Measurements from ENCODE around the gene AGRN. TPM values are rescaled to one million over a fixed set of nuclear protein-coding genes. Genes with fewer than 3 reads are reported as not detected.

Gene AGRN
- total RNA-seq, 1 donor from 2014 or later, result 114 TPM

DNA sequence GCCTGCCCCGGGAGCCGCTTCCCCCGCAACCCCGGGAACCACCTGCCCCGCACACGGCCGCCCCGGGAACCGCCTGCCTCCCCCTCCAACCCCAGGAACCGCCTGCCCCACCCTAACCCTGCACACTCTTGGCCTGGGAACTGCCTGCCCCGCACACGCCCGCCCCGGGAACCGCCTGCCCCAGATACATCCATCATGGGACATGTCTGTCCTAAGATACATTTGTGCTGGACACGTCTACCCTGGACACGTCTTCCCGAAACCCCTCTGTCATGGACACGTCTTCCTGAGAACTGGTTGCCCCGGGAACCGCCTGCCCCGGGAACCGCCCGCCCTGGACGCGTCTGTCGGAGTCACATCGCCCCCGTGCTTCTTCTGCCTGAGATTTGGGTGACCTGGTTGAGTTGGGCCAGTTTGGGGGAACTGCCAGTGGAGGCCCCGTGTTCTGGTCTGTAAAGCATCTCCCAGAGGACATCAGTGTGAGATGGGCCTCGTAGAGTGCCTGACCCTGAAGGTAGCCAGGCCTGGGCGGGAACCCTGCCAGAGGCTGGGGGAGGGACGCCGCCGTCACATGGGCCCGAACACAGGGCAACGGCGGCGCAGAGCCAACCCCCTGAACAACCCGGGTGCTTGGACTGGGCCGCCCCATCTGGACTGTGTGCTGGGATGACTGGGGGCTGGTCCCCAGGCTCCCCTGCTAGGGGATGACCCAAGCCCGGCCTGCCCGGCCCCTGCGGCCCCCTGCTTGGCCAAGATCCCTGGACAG lies 41.7 kb upstream of the AGRN start:
- Histone ChIP-seq H3K36me3 (no peaks in the 10 kb centered on the region), H3K9me3 (no peaks in the 10 kb centered on the region), H3K27ac (no peak overlapping the region), H3K27me3 (ENCODE audit: low read depth) (peaks cover 30% of the 10 kb centered on the region), H3K4me3 (no peak overlapping the region), H3K4me1 (peaks cover 11% of the 10 kb centered on the region)
- intact Hi-C loops (cut with DNase I), result no loop called here
- TF ChIP-seq, protein P1, sequence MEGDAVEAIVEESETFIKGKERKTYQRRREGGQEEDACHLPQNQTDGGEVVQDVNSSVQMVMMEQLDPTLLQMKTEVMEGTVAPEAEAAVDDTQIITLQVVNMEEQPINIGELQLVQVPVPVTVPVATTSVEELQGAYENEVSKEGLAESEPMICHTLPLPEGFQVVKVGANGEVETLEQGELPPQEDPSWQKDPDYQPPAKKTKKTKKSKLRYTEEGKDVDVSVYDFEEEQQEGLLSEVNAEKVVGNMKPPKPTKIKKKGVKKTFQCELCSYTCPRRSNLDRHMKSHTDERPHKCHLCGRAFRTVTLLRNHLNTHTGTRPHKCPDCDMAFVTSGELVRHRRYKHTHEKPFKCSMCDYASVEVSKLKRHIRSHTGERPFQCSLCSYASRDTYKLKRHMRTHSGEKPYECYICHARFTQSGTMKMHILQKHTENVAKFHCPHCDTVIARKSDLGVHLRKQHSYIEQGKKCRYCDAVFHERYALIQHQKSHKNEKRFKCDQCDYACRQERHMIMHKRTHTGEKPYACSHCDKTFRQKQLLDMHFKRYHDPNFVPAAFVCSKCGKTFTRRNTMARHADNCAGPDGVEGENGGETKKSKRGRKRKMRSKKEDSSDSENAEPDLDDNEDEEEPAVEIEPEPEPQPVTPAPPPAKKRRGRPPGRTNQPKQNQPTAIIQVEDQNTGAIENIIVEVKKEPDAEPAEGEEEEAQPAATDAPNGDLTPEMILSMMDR (IDR thresholded peaks at IDR 0.05), result no peak
- DNase-seq (no peak), ATAC-seq (no peak)

DNA sequence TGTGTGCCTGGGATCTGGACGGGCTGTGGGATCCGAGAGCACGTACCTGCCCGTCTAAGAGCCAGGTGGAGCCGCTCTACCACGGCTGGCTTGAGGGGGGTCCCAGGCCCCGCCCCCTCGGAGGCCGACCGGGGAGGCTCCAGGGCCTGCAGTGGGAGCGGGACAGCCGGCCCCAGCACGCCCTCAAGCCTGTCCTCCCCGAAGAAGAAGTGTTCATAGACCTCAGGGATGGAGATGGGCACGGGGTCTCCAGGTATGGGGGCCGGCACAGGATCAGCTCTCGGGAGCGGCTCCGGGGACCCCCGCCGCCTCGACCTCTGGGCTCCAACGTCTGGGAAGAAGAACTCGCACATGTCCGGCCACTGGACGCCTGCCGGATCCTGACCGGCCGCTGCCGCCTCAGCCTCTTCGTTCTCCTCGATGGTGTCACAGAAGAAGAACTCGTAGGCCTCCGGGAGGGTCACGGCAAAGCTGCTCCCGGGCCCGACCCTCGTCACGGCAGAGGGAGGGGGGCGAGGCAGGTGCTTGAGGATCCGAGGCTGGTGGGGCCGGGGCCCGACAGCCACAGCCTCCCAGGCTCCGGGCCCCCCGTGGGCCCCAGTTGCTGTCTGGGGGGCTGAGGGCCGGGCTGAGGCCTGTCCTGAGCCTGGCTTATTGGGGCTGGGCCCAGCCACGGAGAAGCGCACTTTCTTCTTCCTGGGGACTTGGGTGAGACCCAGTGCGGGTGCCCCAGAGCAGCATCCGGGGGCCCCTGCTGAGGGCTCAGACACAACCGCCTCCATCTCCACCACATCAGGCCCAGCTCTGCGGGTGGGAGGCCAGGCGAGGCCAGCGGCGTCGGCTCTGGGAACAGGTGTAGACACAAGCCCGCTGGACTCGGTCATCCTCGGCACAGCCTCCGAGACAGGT lies 40.8 kb upstream of the AGRN start:
- TF ChIP-seq, protein P1 (IDR thresholded peaks at IDR 0.05), result no peak
- no peaks in the 10 kb centered on the region for H3K36me3 ChIP-seq
- H3K27me3 ChIP-seq (ENCODE audit: low read depth), result peaks cover 27% of the 10 kb centered on the region
- no peak overlapping the region for H3K4me3 ChIP-seq
- no peak overlapping the region for H3K27ac ChIP-seq
- DNase-seq (no peak), ATAC-seq (no peak)
- no peaks in the 10 kb centered on the region for H3K9me3 ChIP-seq
- intact Hi-C loops (cut with DNase I), result no loop called here
- peaks cover 11% of the 10 kb centered on the region for H3K4me1 ChIP-seq

DNA sequence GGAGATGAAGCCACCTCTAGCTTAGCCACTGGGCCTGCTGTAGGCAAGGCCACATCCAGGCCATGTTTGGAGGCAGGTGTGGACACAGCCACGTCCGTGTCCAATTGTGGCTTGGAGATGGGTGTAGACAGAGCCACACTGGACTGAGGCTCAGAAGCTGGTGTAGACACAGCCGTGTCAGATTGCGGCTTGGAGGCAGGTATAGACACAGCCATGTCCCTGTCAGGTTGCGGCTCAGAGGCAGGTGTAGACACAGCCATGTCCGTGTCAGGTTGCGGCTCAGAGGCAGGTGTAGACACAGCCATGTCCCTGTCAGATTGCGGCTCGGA lies 40.2 kb upstream of the AGRN start:
- no peak for ATAC-seq
- Histone ChIP-seq H3K9me3 (no peaks in the 10 kb centered on the region), H3K27me3 (ENCODE audit: low read depth) (peaks cover 21% of the 10 kb centered on the region), H3K4me3 (no peak overlapping the region), H3K36me3 (no peaks in the 10 kb centered on the region), H3K4me1 (peaks cover 11% of the 10 kb centered on the region), H3K27ac (no peak overlapping the region)
- TF ChIP-seq, protein P1 (IDR thresholded peaks at IDR 0.05), result no peak
- DNase-seq, result no peak
- intact Hi-C loops (cut with DNase I), result no loop called here

DNA sequence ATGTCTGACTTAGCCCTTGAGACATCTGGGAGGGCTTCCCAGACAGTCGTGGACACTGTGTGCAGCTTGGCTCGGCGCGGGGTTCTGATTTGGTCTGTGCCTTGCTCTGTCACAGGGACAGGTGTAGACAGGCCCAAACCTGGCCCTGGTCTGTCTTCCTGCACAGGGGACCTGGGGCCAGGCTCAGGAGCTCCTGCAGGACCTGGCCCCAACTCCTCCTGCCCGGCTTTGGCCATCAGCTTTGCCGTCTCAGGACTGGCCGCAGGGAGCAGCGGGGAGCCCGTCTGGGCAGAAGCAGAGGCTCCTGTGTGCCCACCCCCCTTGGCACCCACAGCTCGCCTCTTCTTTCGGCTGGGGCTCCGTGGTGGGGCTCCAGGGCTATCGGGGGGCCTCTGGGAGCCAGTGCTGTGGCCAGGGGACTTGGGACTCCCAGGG lies 39.8 kb upstream of the AGRN start:
- TF ChIP-seq, protein P1 (IDR thresholded peaks at IDR 0.05), result no peak
- DNase-seq (no peak), ATAC-seq (no peak)
- intact Hi-C loops (cut with DNase I), result no loop called here
- Histone ChIP-seq H3K4me3 (no peak overlapping the region), H3K4me1 (peaks cover 11% of the 10 kb centered on the region), H3K27ac (no peak overlapping the region), H3K36me3 (no peaks in the 10 kb centered on the region), H3K9me3 (no peaks in the 10 kb centered on the region), H3K27me3 (ENCODE audit: low read depth) (peaks cover 20% of the 10 kb centered on the region)

DNA sequence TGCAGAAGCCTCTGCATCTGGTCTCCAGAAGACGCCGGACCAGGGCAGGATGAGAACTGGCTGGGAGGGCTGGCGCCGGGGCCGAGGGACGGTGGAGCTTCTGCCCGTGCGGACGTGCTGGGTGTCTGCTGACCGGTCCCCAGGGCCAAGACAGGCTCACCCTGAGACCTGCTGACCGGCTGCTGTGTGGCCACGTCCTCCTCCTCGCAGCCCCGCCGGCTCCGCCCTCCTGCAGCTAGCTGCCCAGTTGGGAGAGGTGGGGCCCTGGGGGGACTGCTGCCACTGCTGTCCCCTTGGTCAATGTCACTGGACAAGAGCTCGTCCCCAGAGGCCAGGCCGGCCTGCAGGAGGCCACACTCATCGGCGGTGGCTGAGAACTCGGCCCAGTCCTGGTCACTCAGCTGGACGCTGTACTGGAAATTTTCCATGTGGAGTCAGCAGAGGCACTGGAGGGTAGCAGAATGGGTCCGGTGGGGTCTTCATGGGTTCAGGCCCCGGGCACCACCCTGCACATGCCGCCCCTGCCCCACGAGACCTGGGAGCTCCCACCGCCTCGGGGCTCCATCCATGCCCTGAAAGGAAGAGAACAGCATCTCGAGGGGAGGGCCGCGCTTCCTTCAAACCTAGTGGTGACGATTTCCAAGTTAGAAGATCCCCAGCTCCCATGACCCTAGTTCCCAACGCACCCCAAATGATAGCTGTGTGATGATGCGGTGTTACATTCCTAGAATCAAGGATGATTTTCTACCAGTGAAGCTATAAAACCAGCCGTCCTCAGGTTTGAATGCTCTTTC lies 39.1 kb upstream of the AGRN start:
- H3K9me3 ChIP-seq, result no peaks in the 10 kb centered on the region
- ATAC-seq (no peak), DNase-seq (no peak)
- intact Hi-C loops (cut with DNase I), result no loop called here
- H3K4me1 ChIP-seq, result peaks cover 6% of the 10 kb centered on the region
- no peak overlapping the region for H3K4me3 ChIP-seq
- H3K36me3 ChIP-seq, result no peaks in the 10 kb centered on the region
- H3K27ac ChIP-seq, result no peak overlapping the region
- peaks cover 14% of the 10 kb centered on the region for H3K27me3 ChIP-seq (ENCODE audit: low read depth)
- TF ChIP-seq, protein P1 (IDR thresholded peaks at IDR 0.05), result no peak
